Esophagus squamous epithelium (tissue), 4 donors: Measurements from ENCODE around the gene FKTN.

Source experiments
- POLR2A ChIP-seq, 4 donors: fragments of 450-650 bp; IDR thresholded peaks; one replicate each; pipeline ENCODE4 v1.6.1; 2017; ENCODE audit warnings: antibody characterized with exemption in 4 of 4, mild to moderate bottlenecking in 4 of 4, moderate library complexity in 3 of 4
- TF ChIP-seq, protein P1 (sequence below), 6 experiments: fragments of 450-650 bp in 4 of 6; fragments of 200-600 bp in 2 of 6; sonication (generic) in 2 of 6; IDR thresholded peaks; one replicate each; pipeline ENCODE4 v1.5.1; 2016 to 2019; ENCODE audit warnings: antibody characterized with exemption in 6 of 6, mild to moderate bottlenecking in 4 of 6, moderate library complexity in 4 of 6

DNA sequence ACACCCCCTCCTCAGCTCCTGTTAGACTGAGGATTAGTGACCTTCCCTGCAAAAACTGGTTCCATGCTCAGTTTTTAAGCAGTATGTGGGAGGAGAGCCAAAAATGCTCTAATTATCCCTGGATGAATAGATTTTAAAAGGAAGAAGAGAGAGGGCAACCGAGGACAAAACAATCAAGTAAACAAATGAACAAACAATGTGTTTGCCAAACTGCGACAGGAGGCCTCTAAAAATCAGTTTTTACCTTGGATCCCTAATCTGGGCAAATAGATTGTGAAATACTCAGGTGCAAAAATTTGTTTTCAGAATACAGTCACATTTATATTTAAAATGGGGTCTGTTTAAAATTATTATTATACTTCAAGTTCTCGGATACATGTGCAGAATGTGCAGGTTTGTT lies 112.8 kb downstream of the FKTN start:
- TF ChIP-seq, protein P1, sequence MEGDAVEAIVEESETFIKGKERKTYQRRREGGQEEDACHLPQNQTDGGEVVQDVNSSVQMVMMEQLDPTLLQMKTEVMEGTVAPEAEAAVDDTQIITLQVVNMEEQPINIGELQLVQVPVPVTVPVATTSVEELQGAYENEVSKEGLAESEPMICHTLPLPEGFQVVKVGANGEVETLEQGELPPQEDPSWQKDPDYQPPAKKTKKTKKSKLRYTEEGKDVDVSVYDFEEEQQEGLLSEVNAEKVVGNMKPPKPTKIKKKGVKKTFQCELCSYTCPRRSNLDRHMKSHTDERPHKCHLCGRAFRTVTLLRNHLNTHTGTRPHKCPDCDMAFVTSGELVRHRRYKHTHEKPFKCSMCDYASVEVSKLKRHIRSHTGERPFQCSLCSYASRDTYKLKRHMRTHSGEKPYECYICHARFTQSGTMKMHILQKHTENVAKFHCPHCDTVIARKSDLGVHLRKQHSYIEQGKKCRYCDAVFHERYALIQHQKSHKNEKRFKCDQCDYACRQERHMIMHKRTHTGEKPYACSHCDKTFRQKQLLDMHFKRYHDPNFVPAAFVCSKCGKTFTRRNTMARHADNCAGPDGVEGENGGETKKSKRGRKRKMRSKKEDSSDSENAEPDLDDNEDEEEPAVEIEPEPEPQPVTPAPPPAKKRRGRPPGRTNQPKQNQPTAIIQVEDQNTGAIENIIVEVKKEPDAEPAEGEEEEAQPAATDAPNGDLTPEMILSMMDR (IDR thresholded peaks at IDR 0.05) = no peak
- TF ChIP-seq POLR2A (IDR thresholded peaks at IDR 0.05) = no peak
